ENCODE data around the gene TUBB8.

DNA sequence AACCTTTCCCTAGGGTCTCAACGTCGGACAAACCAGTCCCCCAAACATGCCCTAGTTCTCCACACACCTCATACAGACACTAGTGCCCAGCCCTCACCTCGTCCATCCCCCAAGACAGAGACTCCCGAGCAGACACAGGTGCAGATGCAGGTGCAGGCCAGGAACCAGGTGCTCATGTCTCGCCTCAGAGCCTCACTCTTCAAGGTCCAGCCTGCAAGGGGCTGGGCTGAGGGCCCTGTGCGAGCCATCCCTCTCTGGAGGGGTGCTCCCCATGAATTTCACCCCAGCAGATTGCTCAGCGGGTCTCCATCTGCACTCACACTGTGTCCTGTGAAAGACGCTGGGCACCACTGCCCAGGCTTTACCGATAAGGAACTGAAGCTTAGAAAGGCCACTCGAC lies 36.9 kb upstream of the TUBB8 start:
- TF ChIP-seq EZH2 (IDR thresholded peaks at IDR 0.05), result no peak
- no peak for TF ChIP-seq POLR2AphosphoS5 (IDR thresholded peaks at IDR 0.05; ENCODE audit: borderline replicate concordance, low read depth, low read length)
- TF ChIP-seq FOXP2 (optimal IDR thresholded peaks at IDR 0.05; ENCODE audit: control extremely low read depth, extremely low read length, insufficient read depth), result no peak
